GM21723 (cell line): ENCODE measurements around the gene ACP5.
"Not testable (repeated sequence)": the region's sequence is repeated elsewhere in the genome, so short reads cannot be mapped to it uniquely, and the experiment has no call there.

Experiments used
- ATAC-seq: cut with Tn5 transposase; IDR thresholded peaks from one replicate; pipeline ENCODE4 v1.9.1; 2021; ENCODE audit warnings: mild to moderate bottlenecking, moderate library complexity; ENCODE audit not compliant: unreplicated experiment

ACP5 gene

DNA sequence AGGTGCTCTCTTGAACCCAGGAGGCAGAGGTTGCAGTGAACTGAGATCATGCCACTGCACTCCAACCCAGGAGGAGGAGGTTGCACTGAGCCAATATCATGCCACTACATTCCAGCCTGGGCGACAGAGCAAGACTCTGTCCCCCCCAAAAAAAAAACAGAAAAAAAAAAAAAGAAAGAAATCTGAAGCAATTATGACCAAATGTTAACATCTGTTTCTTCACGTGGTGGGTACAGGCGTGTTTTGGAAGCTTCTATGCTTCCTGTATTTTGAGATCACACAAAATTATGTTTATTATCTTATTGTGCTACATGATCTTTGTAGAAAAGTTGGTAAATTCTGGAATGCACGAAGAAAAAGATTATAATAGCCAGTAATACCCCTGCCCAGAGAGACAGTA lies 2.7 kb upstream of the ACP5 start:
- ATAC-seq: no peak

DNA sequence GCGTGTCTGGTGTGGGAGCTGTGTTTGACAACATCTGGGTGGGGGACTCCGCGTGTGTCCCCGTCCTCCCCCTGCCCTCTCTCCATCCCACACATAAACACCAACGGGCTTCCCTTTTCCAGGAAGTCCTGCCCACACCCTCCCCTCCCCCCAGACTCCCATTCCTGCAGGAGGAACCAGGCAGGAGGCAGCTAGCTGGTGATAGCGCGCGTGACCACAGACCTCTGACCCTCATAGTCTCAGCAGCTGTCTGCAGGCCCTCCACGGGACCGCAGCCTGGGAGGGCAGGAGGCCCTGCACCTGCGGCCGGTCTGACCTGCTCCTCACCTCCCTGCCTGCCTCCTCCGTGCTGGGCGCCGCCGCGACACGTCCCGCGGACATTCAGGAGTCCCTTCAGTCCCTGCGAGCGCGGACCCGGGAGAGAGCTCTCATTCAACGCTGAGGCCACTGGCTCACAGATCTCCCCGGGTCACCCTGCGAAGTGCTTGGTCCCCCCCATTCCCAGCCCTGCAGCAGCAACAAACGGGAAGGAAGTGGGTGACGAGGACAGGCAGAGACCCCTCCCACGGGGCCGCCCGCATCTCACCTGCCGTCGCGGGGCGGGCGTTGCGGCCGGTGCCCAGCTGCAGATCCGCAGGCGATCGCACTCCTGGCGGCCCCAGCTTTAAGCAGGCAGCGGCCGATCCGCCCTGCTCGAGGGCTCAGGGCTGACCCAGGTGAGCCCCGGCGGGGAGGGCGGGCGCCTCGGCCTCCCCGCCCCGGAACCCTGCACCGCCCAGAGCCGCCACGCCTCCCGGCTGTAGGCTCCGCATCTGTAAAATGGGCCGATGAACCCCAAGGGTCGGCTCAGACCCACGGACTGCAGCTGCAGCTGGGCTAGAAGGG lies 1.1 kb upstream of the ACP5 start:
- no peak for ATAC-seq

DNA sequence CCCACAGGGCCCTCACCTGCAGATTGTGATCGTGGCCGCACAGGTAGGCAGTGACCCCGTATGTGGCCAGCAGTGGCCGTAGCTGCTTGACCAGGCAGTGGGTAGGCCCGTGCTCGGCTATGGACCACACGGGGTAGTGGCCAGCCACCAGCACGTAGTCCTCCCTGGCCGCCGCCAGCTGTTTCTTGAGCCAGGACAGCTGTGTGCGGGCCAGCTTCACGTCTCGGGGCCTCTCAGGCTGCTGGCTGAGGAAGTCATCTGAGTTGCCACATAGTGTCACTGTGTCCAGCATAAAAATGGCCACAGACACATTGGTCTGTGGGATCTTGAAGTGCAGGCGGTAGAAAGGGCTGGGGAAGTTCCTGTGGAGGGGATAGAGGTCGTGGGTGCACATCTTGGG lies 1.2 kb downstream of the ACP5 start:
- ATAC-seq: no peak

DNA sequence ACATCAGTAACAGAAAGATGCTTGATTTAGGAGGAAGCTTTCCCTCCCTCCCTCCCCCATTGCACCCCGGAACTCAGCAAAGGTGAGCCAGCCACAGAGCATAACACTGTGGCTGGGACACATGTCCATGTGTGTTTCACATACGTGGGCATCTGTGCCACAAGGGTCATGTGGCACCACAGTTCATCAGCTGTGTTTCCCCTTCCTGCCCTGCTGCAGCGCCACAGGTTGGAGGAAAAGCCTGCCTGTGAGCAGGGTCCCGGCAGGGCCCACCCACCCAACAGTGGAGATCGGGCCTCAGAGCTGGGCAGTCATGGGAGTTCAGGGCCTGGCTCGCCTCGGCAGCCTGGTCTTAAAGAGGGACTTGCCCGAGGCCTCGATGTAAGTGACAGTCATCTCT lies 2.8 kb downstream of the ACP5 start:
- no peak for ATAC-seq

DNA sequence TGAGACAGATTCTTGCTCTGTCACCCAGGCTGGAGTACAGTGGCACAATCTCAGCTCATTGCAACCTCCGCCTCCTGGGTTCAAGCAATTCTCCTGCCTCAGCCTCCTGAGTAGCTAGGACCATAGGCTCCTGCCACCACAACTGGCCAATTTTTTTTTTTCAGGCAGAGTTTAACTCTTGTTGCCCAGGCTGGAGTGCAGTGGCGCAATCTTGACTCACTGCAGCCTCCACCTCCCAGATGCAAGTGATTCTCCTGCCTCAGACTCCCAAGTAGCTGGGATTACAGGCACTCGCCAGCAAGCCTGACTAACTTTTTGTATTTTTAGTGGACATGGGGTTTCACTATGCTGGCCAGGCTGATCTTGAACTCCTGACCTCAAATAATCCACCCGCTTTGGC lies 3.7 kb downstream of the ACP5 start:
- ATAC-seq: not testable (repeated sequence)

DNA sequence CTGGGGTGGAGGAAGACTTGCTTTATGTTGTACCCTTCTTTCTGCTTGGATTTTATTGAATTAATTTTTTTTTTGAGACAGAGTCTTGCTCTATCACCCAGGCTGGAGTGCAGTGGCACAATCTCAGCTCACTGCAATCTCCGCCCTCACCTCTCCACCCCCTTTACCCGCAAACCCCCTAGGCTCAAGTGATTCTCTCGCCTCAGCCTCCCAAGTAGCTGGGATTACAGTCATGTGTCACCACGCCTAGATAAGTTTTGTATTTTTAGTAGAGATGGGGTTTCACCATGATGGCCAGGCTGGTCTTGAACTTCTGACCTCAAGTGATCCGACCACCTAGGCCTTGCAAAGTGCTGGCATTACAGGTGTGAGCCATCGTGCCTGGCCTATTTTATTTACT lies 4.1 kb downstream of the ACP5 start:
- ATAC-seq: not testable (repeated sequence)

DNA sequence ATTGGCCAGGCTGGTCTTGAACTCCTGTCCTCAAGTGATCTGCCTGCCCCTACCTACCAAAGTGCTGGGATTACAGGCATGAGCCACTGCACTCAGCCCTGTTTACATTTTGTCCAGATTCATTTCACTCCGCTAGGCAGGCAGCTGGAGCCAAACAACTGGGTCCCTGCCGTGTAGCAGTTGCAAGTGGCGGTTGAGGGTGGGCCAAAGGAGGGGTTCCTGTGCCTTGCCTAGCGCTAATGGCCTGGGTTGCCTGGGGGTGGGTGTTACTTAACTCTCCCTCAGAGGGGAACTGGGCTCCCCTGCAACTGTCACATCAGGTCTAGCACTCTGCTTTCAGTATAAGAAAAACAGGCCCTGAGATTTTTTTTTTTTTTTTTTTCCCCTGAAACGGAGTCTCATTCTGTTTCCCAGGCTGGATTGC lies 7.4 kb downstream of the ACP5 start:
- ATAC-seq: no peak

DNA sequence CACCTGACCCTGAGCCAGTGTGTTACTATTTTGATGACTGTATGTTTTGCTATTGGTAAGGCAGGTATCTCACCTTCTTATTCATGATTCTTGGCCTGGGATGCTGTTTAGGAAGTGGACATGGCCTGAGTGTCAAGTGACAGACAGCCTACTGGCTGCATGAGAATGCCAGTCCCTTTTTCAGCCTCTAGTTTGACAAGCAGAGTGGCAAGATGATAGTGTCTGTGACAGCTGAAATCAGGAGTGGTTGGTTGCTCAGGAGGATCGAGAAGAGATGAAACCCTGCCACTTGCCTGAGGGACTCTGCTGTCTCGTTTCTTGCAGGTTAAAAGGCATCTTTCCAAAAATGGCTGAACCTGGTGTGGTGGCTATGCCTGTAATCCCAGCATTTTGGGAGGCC lies 11.3 kb downstream of the ACP5 start:
- no peak for ATAC-seq

DNA sequence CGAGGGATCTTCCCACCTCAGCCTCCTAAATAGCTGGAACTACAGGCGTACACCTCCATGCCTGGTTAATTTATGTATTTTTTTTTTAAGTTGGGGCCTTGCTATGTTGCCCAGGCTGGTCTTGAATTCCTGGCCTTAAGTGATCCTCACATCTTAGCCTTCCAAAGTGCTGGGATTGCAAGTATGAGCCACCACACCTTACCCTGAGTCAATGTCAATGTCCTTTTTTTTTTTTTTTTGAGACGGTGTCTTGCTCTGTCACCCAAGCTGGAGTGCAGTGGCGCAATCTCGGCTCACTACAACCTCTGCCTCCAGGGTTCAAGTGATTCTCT lies 11.8 kb downstream of the ACP5 start:
- ATAC-seq: not testable (repeated sequence)

DNA sequence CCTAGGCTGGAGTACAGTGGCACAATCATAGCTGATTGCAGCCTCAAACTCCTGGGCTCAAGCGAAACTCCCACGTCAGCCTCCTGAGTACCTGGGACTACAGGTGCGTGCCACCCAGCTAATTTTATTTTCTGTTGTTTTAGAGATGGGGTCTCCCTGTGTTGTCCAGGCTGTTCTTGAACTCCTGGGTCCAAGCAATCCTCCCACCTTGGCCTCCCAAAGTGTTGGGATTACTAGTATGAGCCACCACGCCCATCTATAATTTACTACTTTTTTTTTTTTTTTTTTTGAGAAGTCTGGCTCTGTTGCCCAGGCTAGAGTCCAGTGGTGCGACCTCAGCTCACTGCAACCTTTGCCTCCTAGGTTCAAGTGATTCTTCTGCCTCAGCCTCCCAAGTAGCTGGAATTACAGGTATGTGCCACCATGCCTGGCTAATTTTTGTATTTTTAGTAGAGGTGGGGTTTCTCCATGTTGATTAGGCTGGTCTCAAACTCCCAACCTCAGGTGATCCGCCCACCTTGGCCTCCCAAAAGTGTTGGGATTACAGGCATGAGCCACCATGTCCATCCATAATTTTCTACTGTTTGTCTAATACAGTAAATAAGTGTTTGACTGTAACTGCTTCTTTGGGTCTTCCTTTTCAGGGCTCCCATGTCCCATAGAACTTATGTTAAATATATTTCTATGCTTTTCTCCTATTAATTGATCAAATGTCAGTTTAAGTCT lies 13.2 kb downstream of the ACP5 start:
- not testable (repeated sequence) for ATAC-seq

DNA sequence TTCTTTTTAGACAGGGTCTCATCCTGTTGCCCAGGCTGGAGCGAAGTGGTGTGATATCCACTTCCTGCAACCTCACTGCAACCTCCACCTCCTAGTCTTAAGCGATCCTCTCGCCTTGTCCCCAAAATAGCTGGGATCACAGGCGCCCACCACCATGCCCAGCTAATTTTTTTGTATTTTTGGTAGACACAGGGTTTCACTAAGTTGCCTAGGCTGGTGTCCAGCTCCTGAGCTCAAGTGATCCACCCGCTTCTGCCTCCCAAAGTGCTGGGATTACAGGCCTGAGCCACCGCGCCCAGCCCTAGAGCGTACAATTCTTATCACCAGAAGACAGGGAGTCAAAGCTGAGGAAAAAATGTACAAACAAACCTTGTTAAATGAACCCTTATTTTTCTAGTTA lies 13.9 kb downstream of the ACP5 start:
- no peak for ATAC-seq

DNA sequence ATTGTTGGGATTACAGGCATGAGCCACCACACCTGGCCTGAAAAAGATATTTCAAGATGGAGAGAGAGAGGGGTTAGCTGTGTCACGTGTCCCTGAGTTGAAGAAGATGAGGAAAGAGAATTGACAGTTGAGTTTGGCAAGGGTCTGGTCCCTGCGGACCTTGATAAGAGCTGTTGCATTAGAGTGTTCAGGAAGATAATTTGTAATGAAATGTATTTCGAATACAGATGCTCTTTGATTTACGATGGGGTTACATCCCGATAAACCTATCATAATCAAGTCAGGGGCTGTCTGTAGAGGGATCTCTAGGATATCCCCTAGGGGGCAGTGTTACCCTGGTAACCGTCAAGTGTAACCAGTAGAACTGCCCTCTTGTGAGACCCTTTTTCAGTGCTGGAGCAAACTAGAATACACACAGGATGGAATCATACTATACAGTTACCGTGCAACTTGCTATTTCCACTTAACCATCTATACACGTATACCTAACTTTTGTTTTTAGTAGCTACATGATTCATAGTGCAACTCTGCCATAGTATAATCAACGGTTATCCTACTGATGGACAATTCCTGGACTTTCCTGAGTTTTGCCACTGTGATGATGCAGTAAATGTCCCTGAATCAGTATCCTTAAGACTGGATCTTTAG lies 16.9 kb downstream of the ACP5 start:
- peak; percentile 47 for ATAC-seq

DNA sequence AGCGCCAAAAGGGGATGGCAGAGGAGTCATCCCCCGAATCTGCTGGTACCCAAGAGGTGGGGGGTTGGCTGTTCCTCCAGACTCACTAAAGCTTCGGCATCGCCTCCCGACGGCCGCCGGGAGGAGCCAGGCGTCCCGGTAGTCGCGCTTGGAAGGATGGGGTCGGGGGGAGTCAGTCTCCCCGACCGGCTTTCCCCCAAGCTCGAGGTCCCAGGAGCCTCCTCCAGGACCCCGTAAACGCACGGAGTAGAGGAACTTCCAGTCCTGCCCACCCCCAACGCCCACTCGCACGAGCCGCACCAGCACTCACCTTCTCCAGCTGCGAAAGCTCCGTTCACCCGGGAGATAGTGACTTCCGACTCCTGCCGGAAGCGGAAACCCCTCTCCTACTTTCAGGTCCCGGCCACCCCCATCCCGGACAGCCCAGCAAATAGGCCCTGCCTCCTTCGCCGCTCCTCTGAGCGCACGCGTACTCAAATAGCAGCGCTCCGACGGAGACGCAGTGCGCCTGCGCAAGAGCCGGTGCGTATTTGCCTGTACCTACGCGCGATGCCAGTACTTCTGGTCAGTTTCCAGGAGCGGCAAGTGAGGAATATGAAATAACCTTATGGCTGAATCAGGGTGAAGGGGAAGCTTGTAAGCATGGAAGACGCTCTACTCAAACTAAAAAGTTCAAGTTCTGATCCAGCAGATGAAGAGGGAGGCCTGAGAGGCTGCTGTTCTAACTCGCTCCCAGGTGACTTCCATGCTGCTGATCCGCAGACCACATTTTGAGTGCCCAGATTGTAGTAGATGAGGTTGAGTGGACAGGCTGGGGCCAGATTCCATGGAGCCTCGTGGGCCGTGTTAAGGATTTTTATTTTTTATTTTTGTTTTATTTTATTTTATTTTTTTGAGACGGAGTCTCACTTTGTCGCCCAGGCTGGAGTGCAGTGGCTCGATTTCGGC lies 18.3 kb downstream of the ACP5 start, which contains the start of gene ELOF1:
ELOF1 (minus strand) TSS at position 350 of the 948 bp plus-strand sequence. CDS start 4,883 bp downstream, outside the sequence.
- ATAC-seq: peak; percentile 68

DNA sequence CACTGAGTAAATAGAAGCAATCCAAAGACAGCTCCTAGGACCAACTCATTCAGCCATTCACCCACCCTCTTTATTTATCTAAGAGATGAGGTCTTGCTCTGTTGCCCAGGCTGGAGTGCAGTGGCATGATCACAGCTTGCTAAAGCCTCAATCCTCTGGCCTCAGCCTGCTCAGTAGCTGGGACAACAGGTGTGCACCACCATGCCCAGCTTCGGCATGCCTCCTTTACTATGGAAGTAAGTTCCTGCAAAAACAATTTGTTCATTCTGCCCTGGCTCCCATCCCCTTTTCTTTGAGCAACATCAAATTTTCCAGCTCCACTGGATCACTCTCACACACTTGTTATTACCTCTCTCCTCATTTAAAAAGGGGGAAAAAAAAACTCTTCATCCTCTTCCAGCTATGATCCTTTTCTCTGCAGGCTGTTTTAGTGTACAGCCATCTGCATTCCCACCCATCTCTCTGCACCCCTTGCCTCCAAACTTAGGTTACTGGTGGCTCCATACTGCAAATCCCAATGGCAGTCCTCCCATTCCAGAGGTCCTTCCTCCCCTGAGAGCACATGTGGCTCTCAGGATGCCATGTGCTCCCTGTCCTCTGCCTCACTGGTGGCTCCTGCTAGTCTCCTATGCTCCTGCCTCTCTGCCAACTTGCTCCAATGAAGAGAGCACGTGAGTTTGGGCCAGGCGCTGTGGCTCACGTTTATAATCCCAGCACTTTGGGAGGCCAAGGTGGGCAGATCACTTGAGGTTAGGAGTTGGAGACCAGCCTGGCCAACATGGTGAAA lies 20.6 kb downstream of the ACP5 start:
- ATAC-seq: no peak

DNA sequence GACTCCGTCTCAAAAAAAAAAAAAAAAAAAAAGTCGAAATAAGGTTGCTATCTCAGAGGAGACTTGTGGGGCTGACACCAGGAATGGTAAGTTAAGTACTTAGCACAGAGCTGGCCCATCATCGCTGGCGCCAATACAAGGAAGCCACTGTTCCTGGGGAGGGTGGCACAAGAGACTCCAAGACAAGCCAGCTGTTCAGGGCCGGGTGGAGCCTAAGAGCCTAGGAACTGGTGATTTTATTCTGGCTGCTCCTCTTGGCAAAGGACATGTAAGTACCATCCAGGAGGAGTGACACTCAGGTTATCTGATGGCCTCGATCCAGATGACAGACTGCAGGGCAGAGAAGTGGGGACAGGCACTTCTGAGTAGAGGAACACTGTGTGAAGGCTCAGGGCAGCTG lies 22.2 kb downstream of the ACP5 start:
- ATAC-seq: no peak

DNA sequence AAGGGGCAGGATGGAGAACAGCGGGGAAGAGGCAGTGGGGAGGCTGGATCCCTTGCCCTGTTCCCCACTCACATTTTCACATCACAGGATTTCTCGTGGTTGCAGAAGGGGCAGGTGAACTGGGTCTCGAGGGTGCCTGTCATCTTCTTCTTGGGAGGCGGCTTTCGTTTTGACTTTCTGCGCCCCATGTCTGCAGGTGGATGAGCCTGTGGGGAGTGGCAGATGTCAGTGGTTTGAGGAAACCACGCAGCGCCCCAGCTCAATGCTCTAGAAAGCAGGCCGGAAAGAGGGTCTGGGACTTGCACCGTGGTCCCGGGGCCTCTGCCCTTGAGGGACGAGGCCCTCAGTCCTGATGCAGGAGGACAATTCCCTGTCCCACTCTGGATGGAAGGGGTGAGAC lies 23.3 kb downstream of the ACP5 start:
- ATAC-seq: no peak

DNA sequence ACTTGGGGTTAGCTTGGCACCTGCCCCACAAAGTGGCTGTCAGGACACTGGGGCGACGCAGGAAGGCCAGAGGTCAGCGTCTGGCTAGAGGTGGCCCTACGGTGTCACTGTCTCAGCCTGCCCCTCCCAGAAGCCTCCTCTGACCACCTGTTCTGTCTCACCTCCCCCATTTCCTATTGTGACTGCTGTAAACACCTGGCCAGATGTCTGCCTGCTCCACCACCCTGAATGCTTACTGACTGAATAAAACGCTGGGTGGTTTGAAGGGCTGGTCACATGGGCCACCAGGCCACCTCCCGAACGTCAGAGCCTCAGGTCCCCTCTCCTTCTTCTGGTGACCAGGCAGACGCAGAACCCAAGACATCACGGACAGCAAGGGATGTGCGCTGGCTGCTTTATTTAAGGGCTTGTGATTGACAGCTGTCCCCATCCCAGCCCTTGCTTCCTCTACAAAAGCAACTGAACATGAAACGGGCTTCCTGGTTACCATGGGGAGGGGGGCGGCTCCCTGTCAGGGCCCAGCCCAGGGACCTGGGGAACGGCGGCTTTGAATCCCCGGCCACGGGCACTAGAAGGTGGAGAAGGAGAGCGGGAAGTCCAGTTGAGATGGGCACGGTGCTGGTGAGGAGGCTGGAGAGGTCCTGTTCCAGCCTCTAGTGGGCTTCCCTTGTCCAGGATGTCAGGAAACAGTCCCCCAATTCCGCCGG lies 24.6 kb downstream of the ACP5 start:
- ATAC-seq: no peak

DNA sequence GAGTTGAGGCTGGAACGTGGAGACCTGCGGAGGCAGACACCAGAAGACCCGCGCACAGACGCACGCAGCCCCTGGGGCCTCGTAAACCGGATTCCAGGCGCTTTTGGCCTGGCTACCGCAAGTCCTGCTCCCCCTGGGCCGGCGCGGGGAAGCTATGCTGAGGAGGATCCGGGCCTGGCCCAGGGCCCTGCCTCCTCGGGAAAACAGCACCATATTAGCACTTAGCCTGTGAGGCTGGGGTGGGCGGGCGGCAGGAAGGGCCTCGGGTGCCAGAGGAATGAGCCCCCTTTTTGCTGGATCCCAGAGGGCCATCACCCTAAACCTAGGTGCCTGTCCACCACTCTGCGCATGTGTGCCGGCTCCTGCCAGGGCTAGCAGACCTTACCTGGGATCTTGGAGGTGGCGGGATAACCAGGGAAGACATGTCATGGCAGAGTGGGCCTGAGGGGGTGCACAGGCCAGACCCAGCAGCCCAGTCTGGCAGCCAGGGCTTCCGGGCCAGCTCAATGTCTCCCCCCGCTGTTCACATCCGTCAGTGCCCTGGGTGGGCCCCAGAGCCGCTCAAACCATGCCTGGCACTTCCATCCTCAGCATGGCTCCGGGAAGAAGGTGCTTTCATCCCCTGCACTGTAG lies 25.7 kb downstream of the ACP5 start:
- no peak for ATAC-seq

DNA sequence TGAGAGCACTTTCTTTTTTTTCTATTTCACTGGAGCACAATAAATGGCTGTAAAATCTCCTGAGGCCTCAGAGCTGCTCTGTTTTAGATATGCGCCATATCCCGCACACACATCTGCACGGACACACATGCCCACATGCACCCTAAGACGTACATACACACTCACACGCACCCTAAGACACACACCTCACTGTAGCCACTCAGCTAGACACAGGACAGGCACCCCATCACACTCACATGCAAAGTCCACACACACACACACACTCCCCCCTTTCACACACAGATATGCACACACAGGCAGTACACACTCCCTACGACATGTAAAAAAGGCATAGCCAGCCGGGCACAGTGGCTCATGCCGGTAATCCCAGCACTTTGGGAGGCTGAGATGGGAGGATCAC lies 27.2 kb downstream of the ACP5 start:
- ATAC-seq: no peak
